GM10248 (cell line): ENCODE results near the gene EFCAB8.

ENCODE experiments used
- CTCF ChIA-PET: fragments of 300-600 bp; sonication (Branson Sonifier 250); formaldehyde crosslinking; extraction: SDS; loops from one replicate; lab custom pipeline; 2021; ENCODE audit warnings: antibody characterized with exemption; lab: Yijun Ruan, JAX
- POLR2A ChIA-PET: fragments of 350-650 bp; sonication (Branson Sonifier 250); formaldehyde crosslinking; extraction: SDS; loops from one replicate; lab custom pipeline; 2020; ENCODE audit warnings: antibody characterized with exemption; lab: Yijun Ruan, JAX
- DNase-seq: peaks from one replicate; pipeline ENCODE4 v3.0.0; 2012; ENCODE audit errors: extremely low spot score
- CTCF ChIP-seq: IDR thresholded peaks from 2 replicates; pipeline ENCODE4 v1.5.1; 2012; ENCODE audit warnings: mild to moderate bottlenecking, low read depth; ENCODE audit errors: extremely low read depth, missing control alignments, control extremely low read depth

The EFCAB8 gene, protein sequence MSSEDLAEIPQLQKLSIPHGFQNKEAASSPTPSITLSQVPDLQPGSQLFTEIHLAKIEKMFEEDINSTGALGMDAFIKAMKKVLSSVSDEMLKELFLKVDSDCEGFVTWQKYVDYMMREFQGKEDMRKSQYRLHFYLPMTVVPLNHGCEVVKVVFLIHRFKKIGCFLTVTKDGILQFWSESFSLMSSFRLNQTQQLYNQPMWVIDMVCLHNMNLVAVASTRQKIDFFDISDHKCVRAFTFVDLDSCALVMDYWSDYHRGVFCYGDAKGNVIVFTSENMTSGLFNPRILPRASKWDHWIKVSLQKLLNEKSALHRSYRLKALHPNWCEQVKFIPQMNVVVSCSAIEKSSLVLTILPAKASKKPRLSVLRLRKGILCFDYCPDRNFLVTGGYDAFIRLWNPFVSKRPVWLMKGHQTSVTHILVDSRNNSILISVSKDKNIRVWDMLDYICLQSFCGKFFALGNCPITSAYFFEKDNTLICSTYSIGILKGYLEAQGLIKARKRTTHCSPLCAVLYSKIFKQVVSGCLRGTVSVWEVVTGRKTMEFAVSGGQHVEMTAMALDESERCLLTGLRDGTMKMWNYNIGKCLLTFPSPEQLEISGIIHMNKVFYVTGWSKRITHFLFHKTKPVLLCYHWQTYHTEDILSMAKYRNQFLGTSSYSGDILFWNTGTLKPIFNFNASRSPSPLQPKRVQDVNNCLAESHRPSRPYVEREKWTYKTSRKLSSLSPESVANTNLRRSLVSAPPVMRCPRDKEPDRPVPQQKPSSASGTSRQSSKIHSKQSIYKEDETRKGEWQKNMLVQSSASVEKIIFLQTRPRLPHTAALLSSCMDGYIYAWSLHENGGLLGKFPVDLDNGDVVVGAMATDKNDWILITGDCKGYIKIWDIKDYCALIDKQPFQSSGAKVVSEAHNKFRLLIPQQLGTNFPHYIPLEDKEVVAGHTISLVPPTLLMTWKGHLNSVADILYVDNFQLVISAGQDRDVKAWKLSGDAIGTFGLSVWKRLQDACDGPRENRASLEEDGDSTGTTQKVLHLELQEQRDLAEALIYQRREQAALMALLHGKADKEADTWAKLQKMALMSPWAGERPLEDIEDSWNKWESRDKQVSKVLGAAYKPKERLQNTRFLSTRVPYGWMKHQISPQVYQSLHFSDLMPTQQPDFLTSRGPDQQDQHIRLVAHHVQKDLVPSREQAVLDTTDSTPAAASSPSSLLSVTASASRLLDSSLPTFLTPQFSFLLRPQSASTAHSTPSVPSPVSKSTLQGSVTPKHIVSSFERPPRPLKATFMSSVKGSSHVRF

GRCh38 chr20:32858701-32859372, at the start of gene EFCAB8:
TSS of gene EFCAB8 (plus strand) at chr20:32858923. CDS start at chr20:32863793, 4,870 bp downstream.
- POLR2A ChIA-PET: no interaction called here
- CTCF ChIA-PET: interaction anchor here (1.1 kb wide), 1 partner anchor 10 kb away, joined by 4 read pairs; no protein-coding TSS in a partner anchor
- no peak for TF ChIP-seq CTCF
- DNase-seq: no peak

DNA sequence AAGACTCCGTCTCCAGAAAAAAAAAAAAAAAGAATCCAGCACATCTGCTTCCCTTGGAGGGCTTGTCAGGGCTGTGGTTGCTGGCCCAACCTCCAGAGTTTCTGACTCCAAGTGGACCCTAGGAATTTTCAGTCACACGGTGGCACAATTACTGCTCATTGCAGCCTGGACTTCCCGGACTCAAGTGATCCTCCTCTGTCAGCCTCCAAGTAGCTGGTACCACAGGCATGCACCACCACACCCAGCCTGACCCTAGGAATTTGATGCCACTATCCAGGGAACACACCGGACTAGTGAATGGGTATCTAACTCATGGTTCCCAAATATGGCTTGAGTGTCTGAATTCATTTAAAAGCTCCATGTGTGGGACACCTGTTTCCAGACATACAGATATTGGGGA, 48.8 kb upstream of the EFCAB8 start:
- CTCF ChIA-PET: interaction anchor here (2.1 to 2.2 kb wide), 2 partner anchors 18 to 20 kb away, joined by 8 to 9 read pairs; no protein-coding TSS in a partner anchor
- no peak for TF ChIP-seq CTCF
- POLR2A ChIA-PET: no interaction called here
- DNase-seq: no peak

DNA sequence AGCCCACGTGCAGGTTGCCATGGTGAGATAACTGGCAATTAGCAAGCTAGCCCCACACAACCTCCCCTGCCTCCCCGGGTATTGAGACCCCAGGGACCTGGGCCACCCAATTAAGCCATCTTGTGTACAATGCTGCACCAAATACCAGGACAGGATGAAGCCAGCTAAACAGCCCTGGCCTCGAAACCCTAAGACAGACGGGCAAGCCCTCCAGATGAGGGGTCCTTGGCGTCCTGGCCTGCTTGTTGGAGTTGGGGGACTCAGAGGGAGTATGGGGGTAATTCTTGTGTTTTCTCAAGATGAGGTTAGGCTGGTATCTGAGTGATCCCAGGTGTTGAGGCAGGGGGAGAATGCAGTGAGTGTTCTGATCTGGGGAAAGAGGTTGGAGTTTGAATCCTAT, 47.8 kb upstream of the EFCAB8 start:
- DNase-seq: no peak
- ChIA-PET CTCF (interaction anchor here (0.7 to 2.1 kb wide), 4 partner anchors 15 to 137 kb away, joined by 3 to 9 read pairs (median 4); partner anchors contain the start of gene C20orf203), POLR2A (no interaction called here)
- no peak for TF ChIP-seq CTCF

GRCh38 chr20:32811886-32812285, 46.8 kb upstream of the EFCAB8 start:
- CTCF ChIA-PET: interaction anchor here (1.3 to 2.2 kb wide), 3 partner anchors 16 to 34 kb away, joined by 3 to 7 read pairs (median 4); no protein-coding TSS in a partner anchor

More at GRCh38 chr20:32811886-32812285, 46.8 kb upstream of the EFCAB8 start:
- POLR2A ChIA-PET: no interaction called here
- no peak for TF ChIP-seq CTCF
- DNase-seq: no peak
